Peyer's patch (tissue), 4 donors: ENCODE results near the gene EIF4G1.

Source experiments
- CTCF ChIP-seq, 6 experiments: fragments of 450-650 bp in 4 of 6; fragments of 200-600 bp in 2 of 6; sonication (generic) in 1 of 6; IDR thresholded peaks; one replicate each; pipeline ENCODE4 v1.5.1; 2017 to 2019; ENCODE audit warnings: antibody characterized with exemption in 6 of 6, mild to moderate bottlenecking in 3 of 6, moderate library complexity in 1 of 6
- POLR2A ChIP-seq, 2 donors: fragments of 450-650 bp; IDR thresholded peaks; one replicate each; pipeline ENCODE4 v1.5.1; 2017; ENCODE audit warnings: antibody characterized with exemption in 2 of 2, mild to moderate bottlenecking in 2 of 2, moderate library complexity in 2 of 2

- no peak for TF ChIP-seq CTCF (IDR thresholded peaks at IDR 0.05)
- TF ChIP-seq POLR2A (IDR thresholded peaks at IDR 0.05) = no peak
Observed at GRCh38 chr3:184380185-184380626, 65.8 kb downstream of the EIF4G1 start.
